Stimulated activated CD8-positive, alpha-beta memory T cell treated with anti-CD3 and anti-CD28 coated beads, Interleukin-4, amount 100 ng/mL, for 4 hours (primary cell): Measurements from ENCODE around the gene UBR3.
"Not testable (repeated sequence)": the region's sequence is repeated elsewhere in the genome, so short reads cannot be mapped to it uniquely, and the experiment has no call there.

ENCODE experiments used
- DNase-seq, 2 donors: peaks; one replicate each; pipeline ENCODE4 v3.0.0-alpha.2; 2020; ENCODE audit warnings: low read depth in 2 of 2, low spot score in 1 of 2

UBR3 gene

DNA sequence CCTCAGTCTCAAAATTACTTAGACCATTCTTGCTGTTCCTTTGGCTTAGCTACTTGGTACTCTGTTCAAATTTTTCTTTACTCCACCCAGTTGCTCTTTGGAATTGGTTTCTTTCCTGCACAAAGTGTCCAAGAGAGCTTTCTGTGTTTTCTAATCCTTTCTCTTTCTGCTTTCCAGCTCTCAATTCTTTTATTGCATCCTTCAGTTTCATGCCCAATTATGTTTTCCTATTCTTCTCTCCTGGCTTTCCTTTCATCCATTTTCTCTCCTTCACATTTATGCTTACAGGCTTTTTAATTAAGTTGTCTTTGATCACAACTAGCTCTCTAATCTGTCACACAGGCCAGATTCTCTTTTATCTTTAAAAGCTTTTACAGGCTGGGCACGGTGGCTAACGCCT is 38.2 kb downstream of the UBR3 start:
- DNase-seq, result no peak

DNA sequence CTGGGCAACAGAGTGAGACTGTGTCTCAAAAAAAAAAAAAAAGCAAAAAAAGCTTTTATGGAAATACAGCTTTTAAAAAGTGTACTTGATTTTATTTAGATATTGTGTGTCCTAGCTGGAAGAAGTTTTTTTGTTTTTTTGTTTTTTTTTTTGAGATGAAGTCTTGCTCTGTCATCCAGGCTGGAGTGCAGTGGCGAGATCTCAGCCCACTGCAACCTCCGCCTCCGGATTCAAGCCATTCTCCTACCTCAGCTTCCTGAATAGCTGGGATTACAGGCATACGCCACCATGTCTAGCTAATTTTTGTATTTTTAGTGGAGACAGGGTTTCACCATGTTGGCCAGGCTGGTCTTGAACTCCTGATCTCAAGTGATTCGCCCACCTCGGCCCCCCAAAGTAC is 39.0 kb downstream of the UBR3 start:
- not testable (repeated sequence) for DNase-seq

DNA sequence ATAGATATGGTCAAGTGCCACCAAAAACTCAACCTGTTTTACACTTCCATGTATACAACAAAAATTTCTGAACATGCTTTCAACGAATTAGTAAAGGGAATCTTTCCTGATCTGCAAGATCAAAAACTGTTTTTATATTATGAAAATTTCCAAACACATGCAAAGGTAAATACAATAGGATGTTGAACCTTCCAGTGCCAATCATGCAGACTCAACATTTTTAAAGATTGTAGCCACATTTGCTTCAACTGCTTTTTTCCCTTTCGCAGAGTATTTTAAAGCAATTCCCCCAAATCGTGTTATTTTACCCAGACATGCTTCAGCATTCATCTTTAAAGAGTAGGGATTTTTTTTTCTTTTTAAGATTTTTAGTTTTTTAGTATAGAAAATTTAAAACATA is 40.3 kb downstream of the UBR3 start:
- DNase-seq, result no peak

DNA sequence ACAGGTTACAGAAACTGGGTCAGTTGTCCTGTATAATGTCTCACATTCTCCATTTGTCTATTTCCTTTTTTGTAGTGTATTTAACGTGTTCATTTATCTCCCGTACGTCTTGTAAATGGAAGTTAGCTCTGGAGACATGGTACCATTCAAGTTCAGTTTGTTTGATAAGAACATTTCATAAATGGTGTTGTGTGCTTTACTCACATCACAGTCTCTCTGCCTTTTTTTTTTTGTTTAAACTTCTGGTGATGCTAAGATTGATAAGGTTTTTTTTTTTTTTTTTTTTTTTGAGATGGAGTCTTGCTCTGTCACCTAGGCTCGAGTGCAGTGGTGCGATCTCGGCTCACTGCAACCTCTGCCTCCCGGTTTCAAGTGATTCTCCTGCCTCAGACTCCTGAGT is 41.7 kb downstream of the UBR3 start:
- no peak for DNase-seq

DNA sequence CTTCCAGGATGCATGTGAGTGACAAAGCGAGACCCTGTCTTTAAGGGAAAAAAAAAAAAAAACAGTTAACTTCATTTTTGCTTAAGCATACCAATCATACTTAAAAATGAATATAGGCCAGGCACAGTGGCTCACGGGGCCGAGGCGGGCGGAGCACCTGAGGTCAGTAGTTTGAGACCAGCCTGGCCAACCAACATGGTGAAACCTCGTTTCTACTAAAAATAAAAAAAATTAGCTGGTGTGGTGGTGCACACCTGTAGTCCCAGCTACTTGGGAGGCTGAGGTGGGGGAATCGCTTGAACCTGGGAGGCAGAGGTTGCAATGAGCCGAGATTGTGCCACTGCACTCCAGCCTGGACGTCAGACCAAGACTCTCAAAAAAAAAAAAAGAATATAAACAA is 44.1 kb downstream of the UBR3 start:
- DNase-seq, result not testable (repeated sequence)

DNA sequence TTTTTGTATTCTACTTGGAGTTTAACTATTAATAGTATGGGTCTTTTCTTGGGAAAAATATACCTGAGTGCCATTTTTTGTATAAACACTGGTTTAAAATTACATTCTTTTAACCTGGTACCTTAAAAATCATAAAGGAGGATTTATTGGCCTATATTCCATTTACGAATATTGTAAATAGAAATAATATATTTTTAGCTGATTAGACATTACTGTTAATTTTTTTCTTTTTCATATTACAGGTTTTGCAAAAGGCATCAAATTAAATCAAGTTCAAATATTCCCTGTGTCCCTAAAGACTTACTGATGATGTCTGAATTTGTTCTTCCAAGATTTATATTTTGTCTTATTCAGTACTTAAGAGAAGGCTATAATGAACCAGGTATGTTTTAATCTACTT is 44.7 kb downstream of the UBR3 start:
- DNase-seq, result no peak

DNA sequence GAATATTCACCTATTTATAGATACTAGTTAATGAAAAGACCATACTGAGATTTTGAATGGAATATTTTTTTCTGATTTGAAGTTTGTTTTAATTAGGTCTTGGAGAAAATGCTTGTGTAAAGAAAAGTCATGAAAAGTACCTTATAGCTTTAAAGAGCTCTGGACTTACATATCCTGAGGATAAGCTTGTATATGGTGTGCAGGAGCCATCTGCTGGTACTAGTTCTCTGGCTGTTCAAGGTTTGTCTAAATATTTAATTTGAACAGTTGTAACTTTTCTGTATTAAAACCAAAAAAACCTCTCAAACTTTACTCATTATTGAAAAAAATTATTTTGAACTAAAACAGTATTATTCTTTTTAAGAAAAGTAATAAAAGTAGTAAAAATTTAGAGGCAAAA is 50.1 kb downstream of the UBR3 start:
- DNase-seq, result no peak

DNA sequence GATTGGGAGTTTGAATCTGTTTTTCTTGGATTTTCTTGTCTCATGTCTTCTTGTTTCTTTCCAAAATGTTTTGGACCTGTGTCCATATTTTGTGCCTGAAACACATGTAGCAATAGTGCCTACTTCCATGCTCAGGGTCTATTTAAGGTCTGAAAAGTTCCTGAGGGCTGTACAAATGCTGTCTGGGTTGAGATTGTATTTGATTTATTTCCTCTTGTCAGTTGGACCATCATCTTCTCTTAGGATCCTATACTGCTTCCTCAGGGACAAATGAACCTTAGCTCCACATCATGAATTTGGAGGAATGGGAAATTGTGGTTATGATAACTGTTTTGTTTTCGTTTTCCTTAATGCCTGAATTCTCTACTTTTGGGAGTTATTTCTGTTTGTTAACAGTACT is 59.9 kb downstream of the UBR3 start:
- DNase-seq, result no peak

DNA sequence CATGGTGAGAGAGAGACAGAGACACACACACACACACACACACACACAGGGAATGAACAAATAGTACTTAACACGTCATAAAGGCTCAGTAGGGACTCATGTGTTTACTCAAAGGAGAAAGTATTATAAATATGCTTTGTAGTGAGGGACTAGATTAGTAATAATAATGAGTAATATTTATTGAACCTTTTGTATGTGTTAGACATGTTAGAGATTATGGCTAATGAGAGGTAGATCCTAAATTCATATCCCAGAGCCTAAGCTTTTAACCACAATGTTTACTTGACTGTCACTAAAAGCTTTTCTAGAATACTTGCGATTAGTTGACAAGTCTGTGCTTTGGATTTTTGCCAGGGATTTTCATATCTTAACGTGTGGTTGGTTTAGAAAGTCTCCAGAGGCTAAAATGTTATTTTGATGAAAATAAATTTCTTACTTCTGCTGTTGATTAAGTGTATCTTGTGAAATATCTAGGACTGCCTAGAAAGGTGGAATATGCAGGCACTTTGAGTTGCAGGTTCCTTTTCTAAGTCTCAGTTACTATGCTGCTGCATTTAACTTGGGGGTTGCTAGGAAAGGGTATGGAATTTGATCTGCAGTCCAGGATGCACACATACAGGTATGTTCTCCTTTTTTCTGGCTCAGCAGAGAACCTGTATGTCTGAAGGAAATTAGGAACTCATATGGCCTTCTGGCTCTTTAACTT is 64.5 kb downstream of the UBR3 start:
- no peak for DNase-seq

DNA sequence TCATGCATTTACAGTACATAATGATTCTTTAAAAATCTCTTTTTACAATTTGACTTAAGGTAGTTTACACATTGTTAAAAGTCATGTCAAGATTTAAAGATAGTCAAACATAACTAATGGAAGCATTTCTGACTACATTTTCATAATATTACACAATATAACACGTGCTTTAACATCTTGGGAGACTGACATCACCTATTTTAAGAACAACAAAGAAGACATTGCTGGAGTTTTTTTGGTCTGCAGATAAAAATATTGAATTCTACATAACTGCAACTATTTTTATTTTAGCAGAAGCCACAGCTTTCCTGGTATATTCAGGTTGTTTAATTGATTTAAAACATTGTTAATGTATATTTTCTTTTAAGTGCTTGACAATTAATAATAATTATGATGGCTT is 65.7 kb downstream of the UBR3 start:
- DNase-seq, result no peak

DNA sequence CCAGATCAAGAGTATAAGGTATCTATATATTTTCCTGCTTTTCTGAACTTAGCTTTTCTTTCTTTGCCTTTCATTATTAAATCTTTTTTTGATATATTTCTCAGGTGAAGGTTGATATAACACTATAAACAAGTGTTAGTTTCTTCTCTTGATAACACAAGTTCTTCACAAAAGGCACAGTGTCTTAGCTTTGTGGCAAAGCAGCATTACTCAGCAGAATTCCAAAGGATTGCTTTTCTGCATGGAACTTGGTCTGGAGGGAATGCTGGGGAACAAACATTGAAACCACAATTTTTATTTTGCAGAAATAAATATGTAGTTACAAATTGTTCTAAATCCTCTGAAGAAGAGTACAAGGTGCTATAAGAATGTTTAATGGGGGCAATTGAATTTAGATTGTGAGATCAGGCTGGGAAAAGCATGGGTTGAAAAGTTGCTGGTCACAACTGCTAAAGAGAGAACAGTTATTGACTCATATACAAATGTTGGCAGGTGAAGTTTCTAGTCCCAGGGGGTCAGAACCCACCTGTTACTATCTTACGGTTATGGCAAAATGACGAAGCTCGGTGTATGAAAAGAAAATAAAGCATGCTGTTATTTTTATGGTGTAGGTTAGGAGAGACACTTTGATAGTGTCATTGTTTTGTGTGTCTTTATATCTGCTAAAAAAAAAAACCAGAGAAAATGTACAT is 68.2 kb downstream of the UBR3 start:
- no peak for DNase-seq

DNA sequence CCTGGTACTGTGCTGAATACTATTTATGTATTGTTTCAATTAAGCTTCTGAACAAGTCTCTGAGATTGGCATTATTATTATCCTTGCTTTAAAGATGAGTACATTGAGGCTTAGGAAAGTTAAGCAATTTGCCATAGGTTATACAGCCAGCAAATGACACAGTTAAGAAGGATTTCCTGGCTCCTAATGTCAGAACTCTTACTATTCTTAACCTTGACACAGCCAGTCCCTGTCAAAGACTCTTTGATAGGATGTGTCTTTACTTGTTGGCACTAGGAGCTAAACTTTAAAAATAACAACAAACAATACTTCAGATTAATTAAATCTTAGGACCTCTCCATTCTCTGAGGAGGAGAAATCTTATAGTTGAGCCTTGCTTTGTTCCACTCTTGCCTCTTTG is 70.6 kb downstream of the UBR3 start:
- no peak for DNase-seq

DNA sequence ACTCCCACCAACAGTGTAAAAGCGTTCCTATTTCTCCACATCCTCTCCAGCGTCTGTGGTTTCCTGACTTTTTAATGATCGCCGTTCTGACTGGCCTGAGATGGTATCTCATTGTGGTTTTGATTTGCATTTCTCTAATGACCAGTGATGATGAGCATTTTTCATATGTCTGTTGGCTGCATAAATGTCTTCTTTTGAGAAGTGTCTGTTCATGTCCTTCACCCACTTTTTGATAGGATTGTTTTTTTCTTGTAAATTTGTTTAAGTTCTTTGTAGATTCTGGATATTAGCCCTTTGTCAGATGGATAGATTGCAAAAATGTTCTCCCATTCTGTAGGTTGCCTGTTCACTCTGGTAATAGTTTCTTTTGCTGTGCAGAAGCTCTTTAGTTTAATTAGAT is 72.8 kb downstream of the UBR3 start:
- not testable (repeated sequence) for DNase-seq

DNA sequence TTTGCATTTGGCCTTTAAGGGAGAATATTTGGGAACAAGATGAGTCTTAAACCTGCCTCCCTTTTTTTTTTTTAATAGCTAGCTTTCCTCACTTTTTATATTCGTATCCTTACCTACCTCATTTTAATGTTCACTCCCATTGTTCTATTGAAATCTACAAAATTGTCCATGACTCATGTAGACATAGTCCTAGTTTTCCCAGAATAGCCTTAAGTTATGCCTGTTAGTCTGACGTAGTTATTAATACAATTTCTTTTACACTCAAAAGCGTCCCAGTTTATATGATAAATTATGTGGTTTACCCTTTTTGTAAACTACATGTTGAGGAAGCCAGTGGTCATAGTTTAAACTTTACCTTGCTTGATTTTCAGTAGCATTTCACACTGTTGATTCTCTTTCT is 73.4 kb downstream of the UBR3 start:
- DNase-seq, result no peak

DNA sequence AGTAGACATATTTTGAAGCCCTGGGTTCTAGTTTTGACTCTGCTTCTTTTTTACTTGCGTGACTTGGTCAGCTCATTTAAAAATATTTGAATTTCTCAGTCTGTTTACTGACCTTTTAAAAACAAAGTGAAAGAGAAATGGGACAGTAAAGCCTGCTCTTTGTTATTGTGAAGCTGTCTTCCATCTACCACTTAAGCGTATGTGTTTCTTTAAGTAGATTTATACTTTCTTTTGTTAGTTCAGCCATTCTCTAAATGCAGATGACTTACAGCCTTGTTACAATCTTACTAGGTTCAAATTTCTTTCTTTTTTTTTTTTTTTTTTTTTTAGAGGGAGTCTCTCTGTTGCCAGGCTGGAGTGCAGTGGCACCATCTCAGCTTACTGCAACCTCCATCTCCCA is 79.5 kb downstream of the UBR3 start:
- no peak for DNase-seq

DNA sequence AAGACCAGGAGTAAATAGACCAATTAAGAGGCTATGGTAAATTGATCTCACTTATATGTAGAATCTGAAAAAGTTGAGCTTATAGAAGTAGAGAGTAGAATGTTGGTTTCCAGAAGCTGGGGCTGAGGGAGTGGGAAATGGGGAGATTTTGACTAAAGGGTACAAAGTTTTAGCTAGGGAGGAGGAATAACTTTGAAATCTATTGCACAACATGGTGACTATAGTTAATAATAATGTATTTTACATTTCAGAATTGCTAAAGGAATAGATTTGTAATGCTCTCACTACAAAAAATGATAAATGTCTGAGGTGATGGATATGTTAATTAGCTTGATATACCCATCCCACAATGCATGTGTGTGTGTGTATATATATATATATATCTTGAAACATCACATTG is 82.1 kb downstream of the UBR3 start:
- no peak for DNase-seq

DNA sequence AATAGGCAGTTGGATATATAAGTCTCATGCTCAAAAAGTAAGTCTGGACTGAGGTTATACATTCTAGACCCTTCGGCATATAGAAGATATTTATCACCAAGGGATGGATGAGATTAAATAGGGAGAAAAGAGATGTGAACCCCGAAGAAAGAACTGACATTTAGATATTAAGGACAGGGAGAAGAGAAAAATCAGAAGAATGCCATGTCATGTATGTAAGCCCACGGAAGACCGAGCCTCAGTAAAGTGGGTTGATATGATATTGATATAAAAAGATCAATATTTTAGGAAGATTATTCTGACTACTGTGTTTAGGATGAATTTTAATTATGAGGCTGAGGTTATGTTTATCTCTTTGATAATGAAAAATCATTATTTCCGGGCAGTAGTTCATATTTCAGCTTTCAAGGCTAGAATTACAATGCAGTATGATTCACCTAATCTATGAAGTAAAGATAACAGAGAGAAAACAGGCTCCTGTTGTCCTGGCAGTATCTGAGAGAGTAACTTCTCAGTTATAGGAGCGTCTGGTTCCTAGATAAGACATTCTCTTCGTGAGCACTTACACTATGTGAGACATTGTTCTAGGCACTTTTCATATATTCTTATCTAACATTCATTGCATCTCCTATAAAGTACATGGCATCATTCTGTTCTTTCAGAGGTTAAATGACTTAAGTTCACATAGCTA is 83.0 kb downstream of the UBR3 start:
- DNase-seq, result no peak

DNA sequence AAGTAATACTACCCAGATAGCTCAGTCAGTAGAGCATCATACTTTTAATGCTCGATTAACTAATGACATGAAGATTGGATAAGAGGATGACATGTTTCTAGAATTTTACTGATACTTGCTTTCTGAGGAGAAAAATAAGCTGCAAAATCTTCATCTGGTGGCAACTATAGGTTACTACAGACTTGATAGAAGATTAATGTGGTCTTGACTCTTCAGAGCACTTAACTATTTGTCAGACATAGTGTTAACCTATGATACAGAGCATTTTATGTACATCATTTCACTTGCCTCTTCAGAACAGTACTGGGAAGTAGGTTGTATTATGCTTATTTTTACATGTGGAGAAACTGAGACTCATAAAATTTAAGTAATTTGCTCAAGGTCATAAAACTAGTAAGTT is 83.9 kb downstream of the UBR3 start:
- no peak for DNase-seq

DNA sequence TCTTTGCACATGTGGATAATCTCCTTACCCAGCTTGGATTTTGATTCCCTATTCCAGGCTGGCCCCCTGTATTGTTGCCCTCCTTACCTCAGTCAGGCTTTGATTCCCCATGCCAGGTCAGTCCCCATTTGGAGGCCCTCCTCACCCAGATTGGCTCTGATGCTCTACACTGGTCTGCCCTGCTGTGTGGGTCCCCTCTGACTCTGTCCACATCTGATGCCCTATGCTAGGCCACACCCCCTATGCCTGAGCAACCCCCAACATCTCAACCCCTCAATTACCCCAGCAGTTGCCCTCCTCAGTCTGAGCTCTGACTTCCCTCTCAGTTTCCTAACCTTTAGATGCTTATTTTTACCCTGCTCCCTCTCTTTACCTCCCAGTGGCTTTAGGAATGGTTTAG is 89.4 kb downstream of the UBR3 start:
- DNase-seq, result no peak

DNA sequence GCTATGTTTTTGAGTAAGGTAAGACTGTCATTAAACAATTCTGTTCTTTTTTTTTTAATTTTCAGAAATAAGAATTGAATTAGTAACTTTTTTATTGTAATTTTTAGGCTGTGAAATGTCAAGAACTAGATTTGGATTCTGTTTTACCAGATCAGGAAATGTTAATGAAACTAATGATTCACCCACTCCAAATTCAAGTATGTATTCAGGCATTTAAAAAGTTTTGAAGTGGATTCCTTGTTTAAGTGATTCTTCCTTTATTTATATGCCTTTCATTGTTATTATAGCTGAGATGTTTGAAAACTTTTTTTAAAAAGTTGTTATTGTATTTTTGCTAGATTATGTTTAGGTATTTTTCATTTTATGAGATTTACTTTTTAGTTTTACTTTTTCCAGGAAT is 96.7 kb downstream of the UBR3 start:
- no peak for DNase-seq

DNA sequence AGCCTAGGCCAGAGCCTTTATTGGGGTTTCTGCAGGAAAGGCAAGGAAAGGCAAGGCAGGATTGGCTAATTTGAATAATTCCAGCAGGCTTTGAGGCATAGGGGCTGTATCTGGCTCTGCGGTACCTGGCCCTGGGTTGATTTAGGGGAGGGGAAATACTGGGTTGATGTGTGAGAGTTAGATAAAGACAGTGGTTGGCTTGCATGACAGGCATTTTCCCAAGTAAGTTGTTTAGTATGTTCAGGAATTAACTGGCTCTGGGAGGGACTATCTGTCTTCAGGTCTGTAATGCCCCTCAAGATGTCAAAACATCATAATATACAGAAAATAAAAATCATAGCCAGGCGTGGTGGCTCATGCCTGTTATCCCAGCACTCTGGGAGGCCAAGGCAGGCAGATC is 98.7 kb downstream of the UBR3 start:
- DNase-seq, result no peak

DNA sequence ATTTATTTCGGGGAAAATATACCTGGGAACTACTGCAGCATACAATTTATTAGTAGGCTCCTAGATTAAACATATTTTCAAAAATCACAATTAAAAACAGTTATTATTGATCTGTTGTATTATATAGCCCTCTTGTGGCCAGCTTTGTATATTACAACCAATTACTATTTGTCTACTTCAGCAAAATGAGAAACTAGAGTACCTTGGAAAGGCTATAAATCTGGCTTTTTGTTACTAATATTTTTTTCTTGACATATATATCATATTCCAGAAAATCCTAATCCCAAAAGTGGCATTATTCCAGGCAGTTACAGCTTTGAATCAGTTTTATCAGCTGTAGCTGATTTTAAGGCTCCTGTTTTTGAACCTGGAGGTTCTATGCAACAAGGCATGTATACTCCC is 101.2 kb downstream of the UBR3 start:
- DNase-seq, result no peak
